Measurements from ENCODE around the gene RFX8. TPM values are rescaled to one million over a fixed set of nuclear protein-coding genes. Genes with fewer than 3 reads are reported as not detected.

Gene RFX8
- total RNA-seq, 2 experiments from 2014 or later = 0.30 to 0.90 TPM

DNA sequence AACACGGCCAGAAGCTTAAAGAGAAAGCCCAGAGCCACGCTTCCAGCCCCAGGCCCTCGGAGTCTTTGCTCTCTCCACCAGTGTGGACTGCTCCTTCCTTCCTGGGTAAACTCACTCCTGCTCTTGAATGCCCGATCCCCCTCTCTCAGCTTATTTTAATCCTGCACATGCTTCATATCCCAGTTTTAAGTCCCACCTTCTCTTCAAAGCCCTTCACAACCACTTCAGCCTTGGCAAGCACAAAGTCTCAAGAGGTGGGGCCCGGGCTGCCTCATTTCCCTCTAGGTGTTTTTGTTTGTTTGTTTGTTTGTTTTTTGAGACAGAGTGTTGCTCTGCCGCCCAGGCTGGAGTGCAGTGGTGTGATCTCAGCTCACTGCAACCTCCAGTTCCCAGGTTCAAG is 66.0 kb downstream of the RFX8 start:
- no peaks in the 10 kb centered on the region for H3K36me3 Mint-ChIP-seq (ENCODE audit: low read depth)
- intact Hi-C loops (cut with DNase I, micrococcal nuclease) = no loop called here
- ChIA-PET POLR2A (interaction anchor here (0.6 kb wide), 1 partner anchor 23 kb away, joined by 7 read pairs; no protein-coding TSS in a partner anchor), CTCF (interaction anchor here (0.6 to 1.2 kb wide), 3 partner anchors 8 to 105 kb away, joined by 3 read pairs; partner anchors contain the start of gene CREG2)
- no peaks in the 10 kb centered on the region for H3K9me3 Mint-ChIP-seq (ENCODE audit: low read depth)
- H3K4me3 Mint-ChIP-seq = no peak overlapping the region
- no peaks in the 10 kb centered on the region for H3K27me3 Mint-ChIP-seq
- ATAC-seq (no peak), DNase-seq (no peak)
- H3K27ac Mint-ChIP-seq = no peak overlapping the region
- H3K4me1 Mint-ChIP-seq = no peaks in the 10 kb centered on the region

- H3K9me3 Mint-ChIP-seq (ENCODE audit: low read depth) = no peaks in the 10 kb centered on the region
- H3K27me3 Mint-ChIP-seq = peaks cover 3% of the 10 kb centered on the region
- intact Hi-C loops (cut with DNase I, micrococcal nuclease) = no loop called here
- ChIA-PET POLR2A (no interaction called here), CTCF (interaction anchor here (0.7 to 1.0 kb wide), 3 partner anchors 17 to 172 kb away, joined by 3 read pairs; no protein-coding TSS in a partner anchor)
- H3K36me3 Mint-ChIP-seq (ENCODE audit: low read depth) = no peaks in the 10 kb centered on the region
- no peak overlapping the region for H3K27ac Mint-ChIP-seq
- no peak overlapping the region for H3K4me3 Mint-ChIP-seq
- no peak for ATAC-seq
- no peaks in the 10 kb centered on the region for H3K4me1 Mint-ChIP-seq
- DNase-seq = no peak
Observed at GRCh38 chr2:101405351-101405899, 69.5 kb downstream of the RFX8 start.

- H3K36me3 Mint-ChIP-seq (ENCODE audit: low read depth) = no peaks in the 10 kb centered on the region
- CTCF ChIA-PET = interaction anchor here (1.2 kb wide), 1 partner anchor 18 kb away, joined by 4 read pairs; no protein-coding TSS in a partner anchor
- intact Hi-C loops (cut with DNase I, micrococcal nuclease) = no loop called here
- H3K27me3 Mint-ChIP-seq = peaks cover 10% of the 10 kb centered on the region
- H3K4me3 Mint-ChIP-seq = no peak overlapping the region
- H3K27ac Mint-ChIP-seq = no peak overlapping the region
- H3K9me3 Mint-ChIP-seq (ENCODE audit: low read depth) = no peaks in the 10 kb centered on the region
- POLR2A ChIA-PET = interaction anchor here (0.6 kb wide), 1 partner anchor 17 kb away, joined by 4 read pairs; no protein-coding TSS in a partner anchor
- DNase-seq = no peak
- no peaks in the 10 kb centered on the region for H3K4me1 Mint-ChIP-seq
- no peak for ATAC-seq
Observed at GRCh38 chr2:101403745-101404144, 71.2 kb downstream of the RFX8 start.

- Mint-ChIP-seq H3K27ac (no peak overlapping the region), H3K9me3 (ENCODE audit: low read depth) (no peaks in the 10 kb centered on the region), H3K4me3 (no peak overlapping the region), H3K27me3 (peaks cover 10% of the 10 kb centered on the region), H3K4me1 (peaks cover 8% of the 10 kb centered on the region), H3K36me3 (ENCODE audit: low read depth) (no peaks in the 10 kb centered on the region)
- CTCF ChIA-PET = interaction anchor here (0.6 to 1.2 kb wide), 4 partner anchors 17 to 457 kb away, joined by 3 to 4 read pairs (median 3); no protein-coding TSS in a partner anchor
- DNase-seq = no peak
- intact Hi-C loops (cut with DNase I, micrococcal nuclease) = no loop called here
- POLR2A ChIA-PET = no interaction called here
- peak; percentile 57 for ATAC-seq
Observed at GRCh38 chr2:101402630-101403029, 72.3 kb downstream of the RFX8 start.

GRCh38 chr2:101401906-101402305 is 73.0 kb downstream of the RFX8 start:
- ChIA-PET POLR2A (no interaction called here), CTCF (interaction anchor here (0.6 to 1.1 kb wide), 2 partner anchors 60 to 102 kb away, joined by 3 read pairs; no protein-coding TSS in a partner anchor)
- Mint-ChIP-seq H3K36me3 (ENCODE audit: low read depth) (no peaks in the 10 kb centered on the region), H3K4me3 (no peak overlapping the region), H3K27me3 (peaks cover 10% of the 10 kb centered on the region), H3K27ac (no peak overlapping the region), H3K9me3 (ENCODE audit: low read depth) (no peaks in the 10 kb centered on the region), H3K4me1 (peaks cover 9% of the 10 kb centered on the region)
- no peak for DNase-seq
- intact Hi-C loops (cut with DNase I, micrococcal nuclease) = no loop called here
- ATAC-seq = no peak

- Mint-ChIP-seq H3K36me3 (ENCODE audit: low read depth) (no peaks in the 10 kb centered on the region), H3K27ac (no peak overlapping the region), H3K9me3 (ENCODE audit: low read depth) (no peaks in the 10 kb centered on the region), H3K4me1 (peaks cover 9% of the 10 kb centered on the region), H3K4me3 (no peak overlapping the region), H3K27me3 (peaks cover 10% of the 10 kb centered on the region)
- POLR2A ChIA-PET = no interaction called here
- DNase-seq (no peak), ATAC-seq (no peak)
- CTCF ChIA-PET = interaction anchor here (0.8 kb wide), 1 partner anchor 15 kb away, joined by 3 read pairs; no protein-coding TSS in a partner anchor
- intact Hi-C loops (cut with DNase I, micrococcal nuclease) = no loop called here
Observed at GRCh38 chr2:101401326-101401665, 73.6 kb downstream of the RFX8 start.

- DNase-seq = no peak
- H3K27me3 Mint-ChIP-seq = peaks cover 13% of the 10 kb centered on the region
- no peaks in the 10 kb centered on the region for H3K36me3 Mint-ChIP-seq (ENCODE audit: low read depth)
- no peak overlapping the region for H3K27ac Mint-ChIP-seq
- no peak for ATAC-seq
- H3K4me3 Mint-ChIP-seq = no peak overlapping the region
- peaks cover 13% of the 10 kb centered on the region for H3K4me1 Mint-ChIP-seq
- no peaks in the 10 kb centered on the region for H3K9me3 Mint-ChIP-seq (ENCODE audit: low read depth)
- ChIA-PET POLR2A (interaction anchor here (0.6 kb wide), 1 partner anchor 858 kb away, joined by 3 read pairs; no protein-coding TSS in a partner anchor), CTCF (interaction anchor here (0.8 to 2.6 kb wide), 2 partner anchors 16 to 59 kb away, joined by 3 to 12 read pairs; no protein-coding TSS in a partner anchor)
- intact Hi-C loops (cut with DNase I, micrococcal nuclease) = no loop called here
Observed at GRCh38 chr2:101400506-101401325, 74.2 kb downstream of the RFX8 start.

GRCh38 chr2:101400048-101400447 is 74.9 kb downstream of the RFX8 start:
- Mint-ChIP-seq H3K36me3 (ENCODE audit: low read depth) (no peaks in the 10 kb centered on the region), H3K27ac (no peak overlapping the region), H3K4me3 (no peak overlapping the region), H3K4me1 (peaks cover 13% of the 10 kb centered on the region), H3K9me3 (ENCODE audit: low read depth) (no peaks in the 10 kb centered on the region), H3K27me3 (peaks cover 13% of the 10 kb centered on the region)
- ChIA-PET POLR2A (no interaction called here), CTCF (interaction anchor here (2.6 kb wide), 1 partner anchor 58 kb away, joined by 12 read pairs; no protein-coding TSS in a partner anchor)
- DNase-seq (no peak), ATAC-seq (no peak)
- intact Hi-C loops (cut with DNase I, micrococcal nuclease) = no loop called here

DNA sequence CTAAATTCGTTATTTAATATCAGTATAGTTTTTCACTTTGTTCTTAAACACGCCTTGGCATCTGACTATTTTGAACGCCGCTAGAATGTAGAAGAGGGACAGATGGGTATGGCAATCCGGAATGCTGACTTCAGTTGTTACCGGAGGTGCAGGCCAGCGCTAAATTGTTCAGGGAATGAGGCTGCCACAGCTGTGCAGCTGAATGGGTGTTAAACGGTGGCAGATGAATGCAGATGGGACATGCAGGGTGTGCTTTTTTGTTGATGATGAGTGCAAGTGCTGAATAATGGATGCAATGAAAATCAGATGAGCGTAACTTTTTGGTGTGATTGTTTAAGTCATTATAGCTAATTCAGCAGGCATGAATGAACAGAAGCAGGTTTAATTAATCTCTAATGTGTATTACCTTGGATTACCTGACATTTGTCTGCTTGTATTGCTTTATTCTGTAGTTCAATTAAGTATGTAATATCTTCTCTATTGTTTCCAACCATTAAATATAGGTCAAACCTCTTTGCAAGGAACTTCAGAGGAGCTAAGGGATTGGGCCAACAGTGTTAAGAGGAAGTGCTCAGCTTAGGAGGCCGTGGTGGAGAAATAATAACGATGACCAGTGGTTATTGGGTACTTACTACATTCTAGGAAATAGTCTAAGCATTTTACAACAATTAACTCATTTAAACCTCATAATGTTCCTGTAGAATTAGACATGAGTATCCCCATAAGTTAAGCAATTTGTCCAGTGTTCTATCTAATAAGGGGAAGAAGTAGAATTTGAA is 75.7 kb downstream of the RFX8 start:
- Mint-ChIP-seq H3K27me3 (peaks cover 13% of the 10 kb centered on the region), H3K4me3 (no peak overlapping the region), H3K9me3 (ENCODE audit: low read depth) (no peaks in the 10 kb centered on the region), H3K36me3 (ENCODE audit: low read depth) (no peaks in the 10 kb centered on the region), H3K4me1 (peaks cover 13% of the 10 kb centered on the region), H3K27ac (no peak overlapping the region)
- DNase-seq (no peak), ATAC-seq (no peak)
- intact Hi-C loops (cut with DNase I, micrococcal nuclease) = no loop called here
- CTCF ChIA-PET = interaction anchor here (1.5 to 2.6 kb wide), 2 partner anchors 11 to 57 kb away, joined by 9 to 12 read pairs; partner anchors contain the start of gene CREG2
- POLR2A ChIA-PET = no interaction called here

DNA sequence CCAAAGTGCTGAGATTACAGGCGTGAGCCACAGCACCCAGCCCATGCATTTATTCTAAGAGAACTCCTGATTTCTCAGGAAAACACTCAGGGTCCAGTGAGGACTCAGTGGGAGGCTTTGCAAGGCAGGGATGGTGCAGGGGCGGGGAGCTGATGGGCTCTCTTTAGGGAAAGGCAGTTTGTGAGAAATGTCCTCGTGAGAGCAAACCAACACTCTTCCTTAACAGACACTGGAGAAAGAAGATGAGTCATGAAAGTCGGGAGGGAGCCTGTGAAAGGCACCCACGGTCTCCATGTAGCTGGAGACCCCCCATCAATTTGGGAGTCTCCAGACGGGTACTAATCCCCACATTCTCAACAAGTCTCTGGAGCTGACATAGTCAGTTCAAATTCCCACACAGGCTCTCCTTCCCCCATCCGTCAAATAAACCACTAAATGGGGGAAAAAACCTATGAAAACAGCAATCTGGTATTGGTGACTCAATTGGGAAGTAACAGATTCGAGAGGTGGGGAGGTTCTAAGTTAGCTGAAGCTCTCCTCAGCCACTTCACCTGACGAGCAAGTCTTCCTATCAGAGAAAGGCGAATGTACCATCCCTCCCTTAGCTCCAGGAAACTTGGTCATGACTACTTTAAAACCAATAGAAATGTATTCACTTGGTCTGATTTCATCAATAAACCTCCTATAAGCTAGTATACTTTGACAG is 76.6 kb downstream of the RFX8 start:
- peak; percentile 61 for ATAC-seq
- no peak overlapping the region for H3K27ac Mint-ChIP-seq
- H3K4me1 Mint-ChIP-seq = peaks cover 13% of the 10 kb centered on the region
- H3K9me3 Mint-ChIP-seq (ENCODE audit: low read depth) = no peaks in the 10 kb centered on the region
- H3K4me3 Mint-ChIP-seq = no peak overlapping the region
- DNase-seq = no peak
- intact Hi-C loops (cut with DNase I, micrococcal nuclease) = no loop called here
- ChIA-PET CTCF (interaction anchor here (0.6 to 2.6 kb wide), 3 partner anchors 11 to 56 kb away, joined by 3 to 12 read pairs (median 9); partner anchors contain the start of gene CREG2), POLR2A (no interaction called here)
- peaks cover 13% of the 10 kb centered on the region for H3K27me3 Mint-ChIP-seq
- H3K36me3 Mint-ChIP-seq (ENCODE audit: low read depth) = no peaks in the 10 kb centered on the region

- H3K4me1 Mint-ChIP-seq = peaks cover 13% of the 10 kb centered on the region
- intact Hi-C loops (cut with DNase I, micrococcal nuclease) = no loop called here
- no peak overlapping the region for H3K27ac Mint-ChIP-seq
- CTCF ChIA-PET = interaction anchor here (0.6 to 1.1 kb wide), 3 partner anchors 54 to 940 kb away, joined by 3 read pairs; no protein-coding TSS in a partner anchor
- no peaks in the 10 kb centered on the region for H3K9me3 Mint-ChIP-seq (ENCODE audit: low read depth)
- H3K27me3 Mint-ChIP-seq = peaks cover 11% of the 10 kb centered on the region
- DNase-seq (no peak), ATAC-seq (peak; percentile 57)
- H3K4me3 Mint-ChIP-seq = no peak overlapping the region
- no peaks in the 10 kb centered on the region for H3K36me3 Mint-ChIP-seq (ENCODE audit: low read depth)
- POLR2A ChIA-PET = no interaction called here
Observed at GRCh38 chr2:101396316-101396717, 78.6 kb downstream of the RFX8 start.
